ENCODE results near the gene OSER1. TPM values are rescaled to one million over a fixed set of nuclear protein-coding genes. Genes with fewer than 3 reads are reported as not detected.

Gene OSER1
- total RNA-seq, 3 donors from 2014 or later (not counting 1 experiment from before 2014, with no cell fraction given) = 72.3 to 93.9 (median 78.3) TPM

DNA sequence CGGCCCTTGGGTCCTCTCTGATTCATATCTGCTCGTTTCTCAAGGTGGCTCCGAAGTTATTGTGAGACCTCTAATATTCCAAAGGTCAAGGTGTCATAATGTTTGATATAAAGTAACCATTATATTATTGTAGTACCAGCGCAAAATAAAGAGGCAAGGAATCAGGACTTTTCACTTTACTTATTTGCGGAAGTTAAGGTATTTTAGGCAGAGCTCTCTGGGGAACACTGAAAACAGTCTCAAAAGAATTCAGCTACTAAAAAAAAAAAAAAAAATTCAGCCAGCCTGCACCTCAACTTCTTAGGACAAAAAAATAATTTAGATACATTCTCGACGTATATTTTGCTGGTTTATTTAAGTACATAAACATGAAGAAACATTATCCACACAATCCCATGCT, 2.4 kb downstream of the OSER1 start:
- no peaks in the 10 kb centered on the region for H3K27me3 Mint-ChIP-seq (ENCODE audit: low read depth in 2 of 2)
- H3K27ac ChIP-seq (ENCODE audit: low read length) = no peak overlapping the region
- intact Hi-C loops (cut with micrococcal nuclease) = no loop called here

DNA sequence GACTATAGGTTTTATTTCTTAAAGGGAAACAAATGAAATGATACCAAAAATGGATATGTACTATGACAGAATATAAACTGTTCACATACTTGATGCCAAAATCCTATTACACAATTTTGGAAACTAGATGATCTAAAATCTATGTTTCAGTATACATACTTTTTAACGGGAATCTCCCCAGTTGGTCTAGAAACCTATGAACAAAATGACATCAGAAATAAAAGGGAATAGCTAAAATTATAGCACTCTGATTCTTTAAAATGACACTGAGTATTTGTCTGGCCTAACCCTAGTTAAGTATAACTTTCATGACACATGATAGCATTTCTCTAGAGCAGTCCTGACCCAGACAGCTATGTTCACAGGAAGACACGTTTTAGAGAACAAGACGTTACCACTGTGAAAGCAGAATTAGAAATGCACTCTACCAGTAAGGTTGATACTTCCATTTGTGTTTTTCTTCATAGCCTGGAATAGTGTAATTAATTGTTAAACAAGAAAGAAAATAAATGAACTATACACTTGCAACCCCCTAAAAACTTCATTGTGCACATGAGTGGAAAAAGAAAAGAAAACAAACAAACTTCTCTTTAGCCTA, 3.3 kb downstream of the OSER1 start:
- no peak overlapping the region for H3K27ac ChIP-seq (ENCODE audit: low read length)
- H3K9me3 ChIP-seq (ENCODE audit: control insufficient read depth, insufficient read depth, low read length) = no peaks in the 10 kb centered on the region
- no peaks in the 10 kb centered on the region for H3K27me3 ChIP-seq (ENCODE audit: control insufficient read depth, insufficient read depth, low read length)
- intact Hi-C loops (cut with micrococcal nuclease) = no loop called here
- no peak overlapping the region for H3K4me3 ChIP-seq (ENCODE audit: low read length)
- ATAC-seq (no peak), DNase-seq (no peak)
- TF ChIP-seq, protein P1, sequence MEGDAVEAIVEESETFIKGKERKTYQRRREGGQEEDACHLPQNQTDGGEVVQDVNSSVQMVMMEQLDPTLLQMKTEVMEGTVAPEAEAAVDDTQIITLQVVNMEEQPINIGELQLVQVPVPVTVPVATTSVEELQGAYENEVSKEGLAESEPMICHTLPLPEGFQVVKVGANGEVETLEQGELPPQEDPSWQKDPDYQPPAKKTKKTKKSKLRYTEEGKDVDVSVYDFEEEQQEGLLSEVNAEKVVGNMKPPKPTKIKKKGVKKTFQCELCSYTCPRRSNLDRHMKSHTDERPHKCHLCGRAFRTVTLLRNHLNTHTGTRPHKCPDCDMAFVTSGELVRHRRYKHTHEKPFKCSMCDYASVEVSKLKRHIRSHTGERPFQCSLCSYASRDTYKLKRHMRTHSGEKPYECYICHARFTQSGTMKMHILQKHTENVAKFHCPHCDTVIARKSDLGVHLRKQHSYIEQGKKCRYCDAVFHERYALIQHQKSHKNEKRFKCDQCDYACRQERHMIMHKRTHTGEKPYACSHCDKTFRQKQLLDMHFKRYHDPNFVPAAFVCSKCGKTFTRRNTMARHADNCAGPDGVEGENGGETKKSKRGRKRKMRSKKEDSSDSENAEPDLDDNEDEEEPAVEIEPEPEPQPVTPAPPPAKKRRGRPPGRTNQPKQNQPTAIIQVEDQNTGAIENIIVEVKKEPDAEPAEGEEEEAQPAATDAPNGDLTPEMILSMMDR (IDR thresholded peaks at IDR 0.05) = no peak
- H3K4me3 Mint-ChIP-seq = peak overlapping the region; percentile 38
- no peaks in the 10 kb centered on the region for H3K27me3 Mint-ChIP-seq (ENCODE audit: low read depth in 2 of 2)
- peaks cover 44 to 49% of the 10 kb centered on the region in 2 donors for H3K4me1 Mint-ChIP-seq
- peak overlapping the region in 1 of 2 donors; percentile 63 for H3K27ac Mint-ChIP-seq
- 50% methylated on average over 3 of the region's 3 CpGs for WGBS (ENCODE audit: insufficient coverage)
- no peaks in the 10 kb centered on the region for H3K36me3 Mint-ChIP-seq
- H3K4me1 ChIP-seq (ENCODE audit: control insufficient read depth, insufficient read depth, low read length) = peaks cover 22% of the 10 kb centered on the region
- H3K9me3 Mint-ChIP-seq = no peaks in the 10 kb centered on the region
- H3K36me3 ChIP-seq (ENCODE audit: control insufficient read depth, insufficient read depth, low read length) = peaks cover 22% of the 10 kb centered on the region

More for the DNA sequence above, 2.4 kb downstream of the OSER1 start:
- H3K9me3 Mint-ChIP-seq = no peaks in the 10 kb centered on the region
- Histone ChIP-seq H3K4me3 (ENCODE audit: low read length) (no peak overlapping the region), H3K4me1 (ENCODE audit: control insufficient read depth, insufficient read depth, low read length) (peaks cover 22% of the 10 kb centered on the region), H3K36me3 (ENCODE audit: control insufficient read depth, insufficient read depth, low read length) (peaks cover 16% of the 10 kb centered on the region), H3K27me3 (ENCODE audit: control insufficient read depth, insufficient read depth, low read length) (no peaks in the 10 kb centered on the region), H3K9me3 (ENCODE audit: control insufficient read depth, insufficient read depth, low read length) (no peaks in the 10 kb centered on the region)
- ATAC-seq (no peak), DNase-seq (no peak)
- H3K36me3 Mint-ChIP-seq = no peaks in the 10 kb centered on the region
- H3K4me1 Mint-ChIP-seq = peaks cover 44 to 49% of the 10 kb centered on the region in 2 donors
- TF ChIP-seq, protein P1 (IDR thresholded peaks at IDR 0.05) = no peak
- peak overlapping the region; percentile 98 for H3K4me3 Mint-ChIP-seq
- peak overlapping the region; percentile 92 to 97 for H3K27ac Mint-ChIP-seq
- 67% methylated on average over 3 of the region's 7 CpGs for WGBS (ENCODE audit: insufficient coverage)

DNA sequence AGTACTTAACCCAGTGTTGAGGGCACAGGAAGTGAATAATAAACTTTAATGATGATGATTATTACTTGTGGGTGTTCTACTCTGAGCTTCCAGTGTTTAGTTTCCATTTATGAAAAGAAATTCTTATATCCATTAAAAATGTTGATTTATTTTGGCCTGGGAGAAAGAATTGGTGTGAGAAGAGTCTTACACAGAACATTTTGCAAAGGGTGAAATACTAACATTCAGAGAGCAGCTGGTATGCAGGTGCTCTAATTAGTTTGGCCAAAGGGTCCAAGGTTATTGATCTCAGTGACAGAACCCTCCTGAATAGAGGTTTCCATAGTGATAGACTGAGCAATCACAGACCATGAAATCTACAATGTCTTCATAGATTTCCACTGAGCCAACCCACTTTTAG, 4.4 kb downstream of the OSER1 start:
- Mint-ChIP-seq H3K27ac (no peak overlapping the region), H3K27me3 (ENCODE audit: low read depth in 2 of 2) (no peaks in the 10 kb centered on the region), H3K4me1 (peaks cover 42 to 47% of the 10 kb centered on the region in 2 donors), H3K36me3 (peaks cover 10% of the 10 kb centered on the region), H3K9me3 (no peaks in the 10 kb centered on the region), H3K4me3 (peak overlapping the region; percentile 13)
- H3K4me3 ChIP-seq (ENCODE audit: low read length) = no peak overlapping the region
- TF ChIP-seq, protein P1 (IDR thresholded peaks at IDR 0.05) = no peak
- intact Hi-C loops (cut with micrococcal nuclease) = no loop called here
- DNase-seq = no peak
- ATAC-seq = no peak
- H3K27ac ChIP-seq (ENCODE audit: low read length) = no peak overlapping the region
- H3K27me3 ChIP-seq (ENCODE audit: control insufficient read depth, insufficient read depth, low read length) = no peaks in the 10 kb centered on the region
- peaks cover 14% of the 10 kb centered on the region for H3K4me1 ChIP-seq (ENCODE audit: control insufficient read depth, insufficient read depth, low read length)
- no peaks in the 10 kb centered on the region for H3K9me3 ChIP-seq (ENCODE audit: control insufficient read depth, insufficient read depth, low read length)
- H3K36me3 ChIP-seq (ENCODE audit: control insufficient read depth, insufficient read depth, low read length) = peaks cover 33% of the 10 kb centered on the region

DNA sequence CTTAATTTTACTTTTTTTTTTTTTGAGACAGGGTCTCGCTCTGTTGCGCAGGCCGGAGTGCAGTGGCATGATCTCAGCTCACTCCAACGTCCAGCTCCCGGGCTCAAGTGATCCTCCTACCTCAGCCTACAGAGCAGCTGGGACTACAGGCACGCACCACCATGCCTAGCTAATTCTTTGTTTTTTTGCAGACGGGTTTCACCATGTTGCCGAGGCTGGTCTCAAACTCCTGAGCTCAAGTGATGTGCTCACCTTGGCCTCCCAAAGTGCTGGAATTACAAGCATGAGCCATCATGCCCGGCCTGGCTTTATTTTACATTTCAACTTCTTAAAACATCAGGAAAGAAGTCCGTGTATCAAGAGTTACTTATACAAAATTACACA, 5.7 kb downstream of the OSER1 start:
- no peaks in the 10 kb centered on the region for H3K27me3 ChIP-seq (ENCODE audit: control insufficient read depth, insufficient read depth, low read length)
- Mint-ChIP-seq H3K9me3 (no peaks in the 10 kb centered on the region), H3K4me1 (peaks cover 40 to 54% of the 10 kb centered on the region in 2 donors), H3K27me3 (ENCODE audit: low read depth in 2 of 2) (no peaks in the 10 kb centered on the region), H3K27ac (no peak overlapping the region), H3K36me3 (peaks cover 19% of the 10 kb centered on the region), H3K4me3 (no peak overlapping the region)
- H3K27ac ChIP-seq (ENCODE audit: low read length) = no peak overlapping the region
- WGBS (ENCODE audit: insufficient coverage) = 96% methylated on average over 9 of the region's 10 CpGs
- intact Hi-C loops (cut with micrococcal nuclease) = no loop called here
- no peak overlapping the region for H3K4me3 ChIP-seq (ENCODE audit: low read length)
- no peaks in the 10 kb centered on the region for H3K9me3 ChIP-seq (ENCODE audit: control insufficient read depth, insufficient read depth, low read length)
- TF ChIP-seq, protein P1 (IDR thresholded peaks at IDR 0.05) = no peak
- ATAC-seq = no peak
- peaks cover 11% of the 10 kb centered on the region for H3K4me1 ChIP-seq (ENCODE audit: control insufficient read depth, insufficient read depth, low read length)
- peaks cover 45% of the 10 kb centered on the region for H3K36me3 ChIP-seq (ENCODE audit: control insufficient read depth, insufficient read depth, low read length)
- no peak for DNase-seq
